OCI-LY7 (cell line): ENCODE measurements around the gene FAM3C.

Experiments
- CTCF ChIP-seq: fragments of 200-600 bp; sonication (generic); conservative IDR thresholded peaks from 2 replicates; pipeline ENCODE4 v1.5.1; 2014; ENCODE audit warnings: mild to moderate bottlenecking, antibody characterized with exemption, low read length, moderate library complexity, mixed read lengths
- EZH2phosphoT487 ChIP-seq: fragments of 200-600 bp; sonication (generic); IDR thresholded peaks from 2 replicates; pipeline ENCODE4 v1.6.1; 2018; ENCODE audit warnings: low read depth, borderline replicate concordance, mild to moderate bottlenecking, mixed run types, antibody characterized with exemption, low read length, moderate library complexity, mixed read lengths

- TF ChIP-seq CTCF (no peak), EZH2phosphoT487 (no peak)
Measured at GRCh38 chr7:121419201-121420148, 23.4 kb upstream of the FAM3C start.
